ENCODE data around the gene PCGF3.

DNA sequence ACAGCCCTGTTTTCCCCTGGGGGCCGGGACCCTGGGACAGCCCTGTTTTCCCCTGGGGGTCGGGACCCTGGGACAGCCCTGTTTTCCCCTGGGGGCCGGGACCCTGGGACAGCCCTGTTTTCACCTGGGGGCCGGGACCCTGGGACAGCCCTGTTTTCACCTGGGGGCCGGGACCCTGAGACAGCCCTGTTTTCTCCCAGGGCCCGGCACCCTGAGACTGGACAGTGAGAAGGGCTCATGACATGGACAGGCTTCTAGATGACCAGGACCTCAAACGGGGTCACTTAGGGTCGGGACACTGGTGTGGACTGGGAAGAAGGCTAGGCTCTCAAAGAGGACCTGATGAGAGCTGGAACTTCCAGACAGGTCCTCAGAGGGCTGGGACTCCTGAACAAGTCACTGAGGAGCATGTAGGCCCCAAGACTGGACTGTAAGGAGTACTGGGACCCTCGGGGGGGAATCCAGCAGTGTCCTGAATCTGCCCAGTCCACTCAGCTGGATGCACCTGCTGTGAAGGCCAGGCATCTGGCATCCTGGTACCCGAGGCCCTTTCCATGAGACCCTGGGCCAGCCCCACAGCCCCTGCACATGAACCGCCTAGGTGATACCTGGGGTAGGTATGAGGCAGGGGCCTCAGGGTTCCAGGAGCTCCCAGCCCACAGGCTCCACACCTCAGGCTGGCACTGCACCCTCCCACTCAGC is 2.4 kb downstream of the PCGF3 start:
- TF ChIP-seq CTCF (IDR thresholded peaks at IDR 0.05): no peak
- no peak for TF ChIP-seq POLR2A (IDR thresholded peaks at IDR 0.05)
